ENCODE data around the gene MPV17. TPM values are rescaled to one million over a fixed set of nuclear protein-coding genes. Genes with fewer than 3 reads are reported as not detected.
"Not testable (repeated sequence)": the region's sequence is repeated elsewhere in the genome, so short reads cannot be mapped to it uniquely, and the experiment has no call there.

The MPV17 gene
- total RNA-seq, 1 donor from 2014 or later = 69.3 TPM

DNA sequence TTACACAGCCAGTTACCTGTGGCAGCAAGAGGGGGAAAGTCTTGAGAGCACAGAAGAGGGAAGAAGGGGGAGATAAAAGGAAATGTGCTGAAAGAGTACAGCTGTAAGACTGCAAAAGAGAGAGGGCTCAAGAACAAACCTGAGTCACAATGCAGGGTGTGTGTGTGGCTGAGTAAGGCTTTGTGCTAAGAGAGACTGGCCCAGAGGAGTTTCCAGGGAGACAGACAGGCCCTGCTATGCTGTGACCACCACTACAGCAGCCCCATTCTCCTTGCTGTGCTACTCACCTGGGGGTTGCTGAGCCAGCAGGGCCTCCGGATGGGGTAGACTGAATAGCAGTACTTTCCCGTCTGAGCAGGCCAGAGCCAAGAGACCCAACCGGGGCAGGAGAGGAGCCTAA, 12.4 kb upstream of the MPV17 start:
- intact Hi-C loops (cut with DNase I) = no loop called here
- DNase-seq (ENCODE audit: low spot score) = no peak

DNA sequence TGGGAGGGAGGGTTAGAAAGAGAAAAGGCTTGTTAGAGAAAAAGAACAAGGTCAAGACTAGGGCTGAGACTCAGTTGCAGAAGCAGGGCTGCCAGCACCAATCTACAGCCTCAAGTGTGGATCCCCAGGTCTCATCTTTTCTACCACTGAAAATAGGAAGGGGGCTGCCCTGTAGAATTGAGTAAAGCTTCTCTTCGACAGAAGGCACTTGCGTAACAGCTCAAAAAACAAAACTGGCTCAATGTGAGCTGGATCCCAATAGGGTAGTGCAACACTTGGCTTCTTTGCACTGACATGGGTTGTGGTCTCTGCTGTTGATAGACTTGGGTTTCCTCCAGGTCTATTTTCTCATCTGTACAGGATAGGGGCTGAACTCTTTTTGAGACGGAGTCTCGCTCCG, 1.8 kb upstream of the MPV17 start:
- intact Hi-C loops (cut with DNase I) = no loop called here
- DNase-seq (ENCODE audit: low spot score) = no peak

DNA sequence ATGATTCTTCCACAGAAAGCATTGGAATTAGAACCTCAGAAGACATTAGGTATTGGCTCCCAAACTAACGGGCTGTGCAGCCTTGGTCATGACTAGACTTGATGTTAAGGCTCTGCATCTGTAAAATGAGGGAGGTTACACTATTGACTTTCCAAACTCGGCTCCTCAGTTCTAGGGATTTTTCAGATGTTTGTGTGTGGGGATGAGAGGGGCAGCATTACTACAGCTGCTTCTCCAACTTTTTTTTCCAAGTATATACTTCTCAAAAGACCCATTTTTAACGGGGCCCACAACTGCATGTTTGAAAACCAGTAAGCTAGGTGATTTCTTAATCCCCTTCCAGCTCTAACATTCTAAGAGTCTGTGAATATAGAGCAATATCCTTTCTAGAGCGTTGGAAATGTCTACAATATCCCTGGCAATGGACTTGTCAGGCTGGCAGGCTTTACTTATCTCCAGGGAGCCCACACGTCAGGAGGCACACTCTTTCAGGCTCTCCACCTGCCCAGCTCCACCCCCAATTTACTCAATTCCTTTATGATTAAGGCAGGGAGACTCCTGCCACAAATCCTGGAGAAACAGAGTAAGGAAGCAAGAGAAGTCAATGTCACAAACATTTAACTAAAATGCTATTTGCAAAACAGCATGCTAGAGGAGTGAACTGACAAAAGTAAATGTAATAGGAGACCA, 844 bp upstream of the MPV17 start:
- intact Hi-C loops (cut with DNase I) = loop anchor here (1.0 to 2.0 kb wide), 2 partner anchors 33 to 47 kb away; partner anchors contain the start of genes EIF2B4, GTF3C2 and SNX17
- DNase-seq (ENCODE audit: low spot score) = no peak

DNA sequence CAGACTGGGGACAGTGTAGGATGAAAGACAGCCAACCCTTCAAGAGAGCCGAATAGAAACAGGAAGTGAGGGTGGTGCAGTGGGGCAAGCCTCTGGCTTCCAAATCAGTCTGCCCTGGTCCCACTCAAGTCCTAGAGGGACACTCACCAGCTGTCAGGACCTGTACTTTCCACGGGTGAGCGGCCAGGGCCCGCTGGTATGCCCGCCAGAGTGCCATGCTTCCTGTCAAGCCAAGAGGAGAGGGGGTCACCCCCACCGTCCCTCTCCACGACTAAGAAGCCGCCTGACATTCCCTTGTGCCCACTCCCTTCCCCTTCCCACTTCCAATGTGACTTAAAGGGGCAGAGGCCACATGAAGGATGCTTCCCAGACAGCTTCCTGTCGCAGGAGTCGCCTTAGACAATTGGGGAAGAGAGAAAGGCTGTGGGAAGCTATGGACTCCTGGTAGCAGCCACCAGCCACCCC, 564 bp downstream of the MPV17 start:
- intact Hi-C loops (cut with DNase I) = loop anchor here (2.0 kb wide), 1 partner anchor 34 kb away; the partner anchor contains the start of gene GTF3C2
- no peak for DNase-seq (ENCODE audit: low spot score)

DNA sequence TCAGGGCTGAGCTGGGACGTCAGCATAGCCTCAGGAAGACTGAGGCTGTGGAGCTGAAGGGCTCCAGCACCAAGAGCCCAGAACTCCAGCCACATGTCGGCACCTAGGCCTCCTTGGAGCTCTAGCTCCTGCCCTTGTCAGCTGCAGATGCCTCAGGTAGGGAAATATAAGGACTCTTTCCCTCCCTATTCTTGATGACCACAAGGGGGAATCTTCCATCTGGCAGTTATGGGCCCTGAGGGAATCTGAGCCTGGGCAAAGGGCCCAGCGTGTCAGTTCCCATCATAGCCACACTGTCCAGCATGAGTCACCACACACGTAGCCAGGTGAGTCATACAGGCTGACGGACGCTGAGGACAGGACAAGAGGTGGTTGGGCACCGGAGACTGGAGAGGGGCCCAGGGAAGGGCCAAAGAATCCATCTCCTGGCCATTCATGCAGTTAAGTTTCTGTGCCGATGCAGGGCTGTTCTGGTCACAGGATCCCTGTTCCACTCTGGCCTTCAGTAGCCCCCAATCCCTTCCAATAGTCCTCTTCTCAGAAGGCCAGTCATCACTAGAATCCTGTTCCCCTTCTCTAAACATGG, 1.8 kb downstream of the MPV17 start:
- peak; percentile 84 for DNase-seq (ENCODE audit: low spot score)

DNA sequence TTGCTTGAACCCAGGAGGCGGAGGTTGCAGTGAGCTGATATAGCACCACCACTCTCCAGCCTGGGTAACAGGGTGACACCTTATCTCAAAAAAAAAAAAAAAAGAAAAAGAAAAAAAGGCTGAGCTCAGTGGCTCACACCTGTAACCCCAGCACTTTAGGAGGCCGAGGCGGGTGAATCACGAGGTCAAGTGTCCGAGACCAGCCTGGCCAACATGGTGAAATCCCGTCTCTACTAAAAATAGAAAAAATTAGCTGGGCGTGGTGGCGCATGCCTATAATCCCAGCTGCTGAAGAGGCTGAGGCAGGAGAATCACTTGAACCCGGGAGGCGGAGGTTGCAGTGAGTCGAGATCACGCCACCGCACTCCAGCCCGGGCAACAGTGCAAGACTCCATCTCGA, 3.1 kb downstream of the MPV17 start:
- intact Hi-C loops (cut with DNase I); DNase-seq (ENCODE audit: low spot score): not testable (repeated sequence)

More for the DNA sequence above, 1.8 kb downstream of the MPV17 start:
- intact Hi-C loops (cut with DNase I) = no loop called here

DNA sequence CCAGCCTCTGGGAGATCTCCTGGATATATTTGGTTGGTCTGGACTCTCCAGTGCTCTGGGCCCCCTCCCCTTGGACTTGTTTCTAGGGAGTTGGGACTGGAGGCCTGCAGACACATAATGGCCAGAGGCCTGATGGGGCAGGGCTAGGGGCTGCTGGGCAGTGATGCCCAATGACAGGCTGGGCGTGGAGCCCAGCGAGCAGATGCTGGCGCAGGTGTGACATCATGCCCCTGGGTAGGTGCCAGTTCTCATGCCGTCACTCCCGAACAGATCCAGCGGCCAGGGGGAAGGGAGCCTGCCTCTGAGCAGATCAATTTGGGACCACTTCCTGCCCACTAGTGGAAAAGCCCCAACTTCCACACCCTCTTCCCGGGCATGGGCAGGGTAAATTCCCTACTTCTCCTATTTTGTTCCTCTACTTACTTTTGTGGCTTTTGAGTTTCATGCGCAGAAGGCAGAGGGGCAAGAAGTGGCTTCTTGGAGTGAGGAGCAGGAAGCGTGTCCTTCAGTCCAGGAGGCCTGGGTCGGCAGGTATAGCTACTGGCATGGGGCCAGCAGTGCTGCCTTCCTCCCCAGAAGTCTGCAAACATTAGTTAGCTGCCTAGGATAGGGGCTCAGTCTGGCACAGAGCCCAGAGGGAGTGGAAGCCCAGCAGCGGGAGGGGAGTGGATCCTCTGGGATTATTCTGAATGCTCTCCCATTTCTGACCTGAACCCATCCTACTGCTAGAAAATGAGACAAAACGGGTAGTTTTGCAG, 6.1 kb downstream of the MPV17 start:
- DNase-seq (ENCODE audit: low spot score) = no peak
- intact Hi-C loops (cut with DNase I) = no loop called here

DNA sequence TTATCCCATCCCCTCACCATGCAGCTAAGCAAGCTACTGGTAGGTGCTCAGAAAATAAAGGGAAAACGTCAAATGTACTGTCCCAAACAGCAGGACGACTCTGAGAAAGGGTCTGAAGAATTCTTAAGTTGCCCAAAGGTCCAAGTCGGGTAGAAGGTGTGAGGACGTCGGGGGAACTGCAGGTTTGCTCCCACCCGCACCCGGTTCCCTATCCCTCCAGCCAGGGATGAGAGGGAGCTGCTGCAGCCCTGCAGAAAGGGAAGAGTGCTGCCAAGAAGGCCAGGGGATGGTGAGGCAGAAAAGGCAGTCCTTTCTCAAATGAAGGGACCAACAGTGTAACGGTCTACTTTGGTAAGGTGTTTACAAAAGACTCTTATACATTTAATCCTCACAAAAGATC, 7.8 kb downstream of the MPV17 start:
- no peak for DNase-seq (ENCODE audit: low spot score)
- intact Hi-C loops (cut with DNase I) = no loop called here

DNA sequence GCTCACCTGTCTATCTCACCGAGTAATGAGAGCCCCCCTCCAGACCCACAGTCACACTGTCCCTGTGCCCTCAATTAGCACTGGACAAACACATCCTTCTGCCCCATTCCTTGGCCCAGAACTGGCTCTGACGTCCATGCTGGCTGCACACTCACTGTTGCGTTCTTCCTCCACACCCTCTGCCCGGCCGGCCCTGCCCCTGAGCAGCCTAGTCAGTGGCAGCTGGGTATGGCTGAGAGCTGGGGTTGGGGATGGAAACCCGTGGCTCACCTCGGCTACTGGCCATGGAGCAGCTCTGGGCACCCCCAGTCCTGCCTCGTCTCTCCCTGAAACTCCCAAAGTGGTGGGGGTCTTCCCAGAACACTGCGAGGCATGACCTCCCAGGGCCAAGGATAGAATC, 8.2 kb downstream of the MPV17 start:
- no peak for DNase-seq (ENCODE audit: low spot score)
- intact Hi-C loops (cut with DNase I) = no loop called here

DNA sequence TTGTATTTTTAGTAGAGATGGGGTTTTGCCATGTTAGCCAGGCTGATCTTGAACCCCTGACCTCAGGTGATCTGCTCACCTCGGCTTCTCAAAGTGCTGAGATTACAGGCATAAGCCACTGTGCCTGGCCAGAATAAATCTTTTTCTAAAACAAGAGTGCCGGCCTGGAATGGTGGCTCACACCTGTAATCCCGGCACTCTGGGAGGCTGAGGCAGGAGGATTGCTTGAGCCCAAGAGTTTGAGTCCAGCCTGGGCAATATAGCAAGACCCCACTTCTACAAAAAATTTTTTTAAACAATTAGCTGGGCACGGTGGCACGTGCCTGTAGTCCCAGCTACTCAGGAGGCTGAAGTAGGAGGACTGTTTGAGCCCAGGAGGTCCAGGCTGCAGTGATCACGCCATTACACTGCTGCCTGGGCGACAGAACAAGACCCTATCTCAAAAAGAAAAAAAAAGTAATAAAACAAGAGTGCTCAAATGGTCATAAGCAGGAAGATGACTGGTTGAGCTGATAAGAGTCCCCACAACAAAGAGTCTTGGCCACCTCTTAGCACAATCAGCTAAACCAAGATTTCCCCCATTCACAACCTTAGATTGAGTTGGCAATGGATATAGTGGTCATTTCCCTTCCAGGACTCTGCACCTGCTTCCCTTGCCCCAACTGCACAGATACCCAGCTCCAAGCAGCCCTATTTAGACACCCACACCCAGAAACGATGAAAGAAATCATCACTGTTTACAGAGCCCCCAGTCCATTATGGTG, 8.8 kb downstream of the MPV17 start:
- DNase-seq (ENCODE audit: low spot score) = no peak
- intact Hi-C loops (cut with DNase I) = no loop called here

DNA sequence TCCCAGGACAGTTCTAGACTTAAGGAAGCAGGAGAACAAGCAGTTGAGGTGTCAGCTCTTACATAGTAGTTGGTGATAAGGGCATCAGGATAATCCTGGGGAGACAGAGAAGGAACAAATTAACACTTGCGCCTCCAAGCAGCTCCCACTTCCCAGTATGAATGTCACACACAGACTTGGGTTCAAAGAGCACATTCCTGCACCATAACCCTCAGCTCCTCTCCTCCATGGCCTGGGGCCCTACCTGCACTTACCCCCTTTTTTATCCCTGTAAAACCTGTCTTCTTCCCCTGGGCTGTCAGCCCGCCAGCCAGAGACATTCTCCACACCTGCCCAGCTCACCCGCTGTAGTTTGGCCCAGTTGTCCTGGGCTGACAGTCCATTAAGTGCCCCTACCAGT, 10.7 kb downstream of the MPV17 start:
- DNase-seq (ENCODE audit: low spot score) = peak; percentile 47
- intact Hi-C loops (cut with DNase I) = no loop called here

DNA sequence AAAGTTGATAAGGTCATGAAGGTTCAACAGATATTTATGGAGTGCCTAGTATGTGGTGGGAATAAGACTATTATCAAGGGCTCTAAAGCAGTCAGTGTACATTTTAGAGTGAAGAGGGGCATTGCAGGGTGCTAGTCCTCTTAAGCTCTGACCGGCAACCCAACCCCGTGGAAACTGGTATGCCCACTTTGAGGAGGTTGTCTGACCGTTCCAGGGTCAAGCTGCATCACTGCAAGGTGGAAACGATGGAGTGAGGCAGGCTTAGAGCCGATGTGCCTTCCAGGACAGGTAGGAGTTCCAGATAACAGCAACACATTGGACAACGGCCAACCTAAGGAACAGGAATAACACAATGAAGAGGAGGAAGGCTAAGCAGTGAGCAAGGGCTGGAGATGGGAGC, 13.2 kb downstream of the MPV17 start:
- no peak for DNase-seq (ENCODE audit: low spot score)
- intact Hi-C loops (cut with DNase I) = no loop called here

DNA sequence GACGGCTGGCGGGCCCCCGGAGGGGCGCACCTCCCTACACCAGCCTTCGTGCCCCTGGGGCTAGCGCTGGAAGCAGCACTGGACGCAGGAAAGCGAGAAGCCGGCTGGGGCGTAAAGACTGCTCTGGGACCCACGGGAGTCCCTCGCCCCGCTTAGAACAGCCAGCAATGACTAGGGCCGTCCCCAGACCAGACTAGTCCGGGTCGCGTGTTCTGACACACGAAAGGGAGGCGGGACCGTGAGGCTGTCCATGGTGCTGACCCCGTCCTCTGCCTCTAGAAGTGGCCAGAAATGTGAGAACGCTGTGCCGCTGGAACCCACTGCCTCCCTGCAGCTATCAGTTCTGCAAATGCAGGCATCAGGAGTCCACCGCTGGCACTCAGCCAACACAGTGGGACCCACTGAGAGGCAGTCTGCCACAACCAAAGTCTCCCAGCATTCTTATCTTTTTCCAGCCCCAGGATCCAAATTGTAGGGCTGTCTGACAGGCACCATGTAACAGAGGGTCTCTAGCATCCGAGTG, 14.5 kb downstream of the MPV17 start, which contains the start of gene UCN:
UCN (minus strand) TSS at position 87 of the 523 bp plus-strand sequence. CDS start 550 bp downstream, outside the sequence.
- DNase-seq (ENCODE audit: low spot score) = no peak
- intact Hi-C loops (cut with DNase I) = no loop called here

DNA sequence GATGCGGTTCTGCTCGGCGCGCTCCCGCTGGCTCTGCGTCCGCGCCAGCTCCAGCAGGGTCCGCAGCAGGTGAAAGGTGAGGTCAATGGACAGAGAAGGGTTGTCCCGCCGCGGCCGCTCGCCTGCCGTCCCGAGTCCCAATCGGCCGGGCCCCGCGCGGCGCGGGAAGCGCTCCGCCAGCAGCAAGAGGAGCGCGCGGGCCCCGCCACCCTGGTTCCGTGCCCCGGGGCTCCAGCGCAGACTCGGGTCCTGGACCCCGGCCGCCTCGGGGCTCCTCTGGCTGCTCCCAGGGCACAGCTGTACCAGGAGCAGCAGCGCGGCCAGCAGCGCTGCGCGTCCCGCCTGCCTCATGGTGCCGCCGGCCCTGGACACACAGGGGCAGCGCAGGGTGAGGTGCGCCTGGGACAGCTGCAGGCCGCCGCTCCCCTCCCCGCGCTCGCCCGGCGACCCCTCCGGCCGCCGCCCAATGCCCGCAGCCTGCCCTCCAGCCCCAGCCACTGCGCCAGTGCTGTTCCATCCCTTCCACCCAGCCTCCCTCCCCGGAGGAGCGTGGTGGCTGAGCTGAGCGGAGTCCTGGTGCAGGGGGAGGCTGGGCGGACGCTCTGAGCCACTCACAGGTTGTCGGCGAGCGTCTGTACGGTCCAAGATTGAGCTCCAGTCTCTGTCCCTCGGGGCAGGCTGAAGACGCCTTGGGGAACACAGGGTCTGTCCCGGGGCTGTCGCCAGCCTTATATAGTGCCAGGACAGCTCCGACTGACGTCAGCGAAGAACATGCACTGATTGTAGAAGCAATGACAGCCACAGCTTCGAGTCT, 15.1 kb downstream of the MPV17 start:
- intact Hi-C loops (cut with DNase I) = no loop called here
- DNase-seq (ENCODE audit: low spot score) = no peak

DNA sequence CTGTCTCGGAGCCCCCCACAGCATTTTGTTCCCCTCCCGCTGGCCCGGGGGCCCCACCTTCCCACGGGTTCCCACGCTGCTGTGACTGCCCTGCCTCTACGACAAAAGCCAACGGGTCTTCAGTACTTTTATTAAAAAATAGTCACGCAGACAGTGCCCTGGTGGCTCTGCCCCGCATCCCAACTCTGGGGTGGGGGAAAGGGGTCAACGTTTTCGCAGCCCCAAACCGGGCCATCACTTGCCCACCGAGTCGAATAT, 15.7 kb downstream of the MPV17 start:
- intact Hi-C loops (cut with DNase I) = no loop called here
- no peak for DNase-seq (ENCODE audit: low spot score)

DNA sequence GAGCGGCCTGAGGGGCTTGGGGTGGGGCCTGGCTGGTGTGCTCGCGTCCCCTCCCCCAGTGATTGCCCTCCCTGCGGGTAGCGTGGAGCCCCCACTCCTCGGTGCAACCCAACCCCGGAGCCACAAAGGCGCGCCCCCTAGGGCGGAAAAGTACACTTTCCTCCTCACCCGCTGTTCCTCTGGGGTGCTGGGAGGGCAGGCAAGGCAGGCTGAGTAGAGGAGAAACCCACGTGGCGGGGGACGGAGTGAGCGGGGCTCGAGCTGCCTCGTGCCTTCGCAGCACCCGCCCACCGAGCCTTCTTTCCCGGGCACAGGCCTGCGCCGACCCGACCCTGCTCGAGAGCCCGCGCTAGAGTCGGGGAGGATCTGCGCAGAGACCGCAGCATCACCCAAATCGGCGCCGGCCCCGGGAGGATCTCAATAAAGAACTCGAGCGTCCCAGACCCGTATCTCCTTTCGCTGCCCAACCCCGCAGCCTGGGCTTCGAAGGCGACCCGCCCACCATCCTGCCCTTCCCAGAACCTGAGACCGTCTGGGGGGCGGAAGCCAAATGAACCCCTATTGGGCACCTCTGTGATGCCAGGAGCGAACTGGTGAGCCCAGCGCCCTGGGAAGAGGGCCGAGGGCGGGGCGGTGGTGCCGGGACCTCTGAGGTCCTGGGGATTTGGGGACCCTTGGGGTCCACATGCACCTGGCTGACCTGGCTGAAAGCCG, 16.2 kb downstream of the MPV17 start:
- DNase-seq (ENCODE audit: low spot score) = no peak

DNA sequence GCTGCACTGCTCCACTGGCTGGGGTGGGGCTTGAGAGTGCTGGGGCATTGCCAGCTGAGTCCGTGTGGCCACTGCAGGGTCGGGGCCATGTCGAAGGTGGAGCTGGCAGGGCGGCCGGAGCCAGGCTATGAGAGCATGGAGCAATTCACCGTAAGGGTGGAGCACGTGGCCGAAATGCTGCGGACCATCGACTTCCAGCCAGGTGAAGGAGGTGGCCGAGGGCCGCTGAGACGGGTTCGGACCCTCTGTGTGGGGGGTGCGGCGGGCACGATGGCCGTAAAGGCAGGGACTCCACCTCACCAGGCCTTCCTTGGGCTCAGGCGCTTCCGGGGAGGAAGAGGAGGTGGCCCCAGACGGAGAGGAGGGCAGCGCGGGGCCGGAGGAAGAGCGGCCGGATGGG, 16.8 kb downstream of the MPV17 start:
- DNase-seq (ENCODE audit: low spot score) = no peak
- intact Hi-C loops (cut with DNase I) = no loop called here

More for the DNA sequence above, 16.2 kb downstream of the MPV17 start:
- intact Hi-C loops (cut with DNase I) = no loop called here

DNA sequence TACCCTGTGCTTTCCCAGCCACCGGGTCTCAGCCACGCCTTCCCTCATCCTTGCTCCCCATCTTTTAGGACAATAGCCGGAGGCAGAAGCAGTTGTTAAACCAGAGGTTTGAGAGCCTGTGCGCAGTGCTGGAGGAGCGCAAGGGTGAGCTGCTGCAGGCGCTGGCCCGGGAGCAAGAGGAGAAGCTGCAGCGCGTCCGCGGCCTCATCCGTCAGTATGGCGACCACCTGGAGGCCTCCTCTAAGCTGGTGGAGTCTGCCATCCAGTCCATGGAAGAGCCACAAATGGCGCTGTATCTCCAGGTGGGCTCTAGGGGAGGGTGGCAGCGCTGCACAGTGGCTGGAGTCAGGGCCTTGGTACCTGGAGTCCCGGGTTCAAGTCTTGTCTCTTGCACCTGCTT, 17.4 kb downstream of the MPV17 start:
- intact Hi-C loops (cut with DNase I) = no loop called here
- no peak for DNase-seq (ENCODE audit: low spot score)
